ENCODE results near the gene APMAP. TPM values are rescaled to one million over a fixed set of nuclear protein-coding genes. Genes with fewer than 3 reads are reported as not detected.

APMAP gene
- total and polyA plus RNA-seq, 9 of the 15 experiments (the other 6 are each of a cell fraction or from before 2014, with no cell fraction given) = 6.7 to 18.2 (median 14.4) TPM

GRCh38 chr20:24996449-24997377 is 4.2 kb upstream of the APMAP start:
- TF ChIP-seq RBM39 (optimal IDR thresholded peaks at IDR 0.05; ENCODE audit: low read depth, low read length) (no peak), ZNF79 (CRISPR knock-in tag; IDR thresholded peaks at IDR 0.05; ENCODE audit: low read depth) (no peak), RREB1 (CRISPR knock-in tag; IDR thresholded peaks at IDR 0.05) (no peak)

More at GRCh38 chr20:24996449-24997377, 4.2 kb upstream of the APMAP start:
- no peaks in the 10 kb centered on the region; the same call in 1 of the 2 replicates for H4K20me1 ChIP-seq (replicated peaks; ENCODE audit: control insufficient read depth, insufficient read depth, low read length)
- in situ Hi-C loops (cut with MboI) (no loop called here), intact Hi-C loops (cut with micrococcal nuclease) (loop anchor here (2.0 to 10.0 kb wide), 3 partner anchors 74 to 398 kb away; partner anchors contain the start of gene ABHD12)
- H3K9me1 ChIP-seq (ENCODE audit: control insufficient read depth, insufficient read depth, low read length) = no peaks in the 10 kb centered on the region
- no TSS peak for BruUV-seq (replicated peaks)
- ChIA-PET CTCF (ENCODE audit: low intra/inter-chr PET ratio) (no interaction called here), POLR2A (interaction anchor here (0.6 kb wide), 1 partner anchor 251 kb away, joined by 3 read pairs; the partner anchor contains the start of gene PYGB)
- H3K4me2 ChIP-seq (ENCODE audit: insufficient read depth, low read length) = no peak overlapping the region
- 0% methylated on average over 9 of the region's 9 CpGs for WGBS (ENCODE audit: insufficient coverage, low coverage, missing lambda C conversion rate)
- DNase-seq (ENCODE audit: extremely low read depth in 1 of 4, low spot score in 3 of 4) (no peak), ATAC-seq (no peak), FAIRE-seq (no peak)
- H2AFZ ChIP-seq (ENCODE audit: low read depth, low read length) = no peak overlapping the region
- peaks cover 4 to 11% of the 10 kb centered on the region in 2 experiments; a peak in 4 of 5 replicates for H3K4me1 ChIP-seq (replicated peaks in 1 of 2; ENCODE audit: control insufficient read depth in 2 of 2, insufficient read depth in 2 of 2, low read length in 2 of 2)
- H3K9ac ChIP-seq (ENCODE audit: insufficient read depth in 1 of 2, low read depth in 2 of 2, low read length in 2 of 2) = no peak overlapping the region
- peaks cover 7% of the 10 kb centered on the region; the same call in 2 of the 3 replicates for H3K79me2 ChIP-seq (ENCODE audit: control insufficient read depth, insufficient read depth, low read length)
- no peak overlapping the region for H3K27ac ChIP-seq (ENCODE audit: extremely low read depth, low read depth, low read length)
- H3K36me3 ChIP-seq (ENCODE audit: control insufficient read depth, insufficient read depth, low read length) = no peaks in the 10 kb centered on the region
- no peak overlapping the region for H3K4me3 ChIP-seq
- peaks cover 0 to 7% of the 10 kb centered on the region in 2 experiments; a peak in 3 of 5 replicates for H3K27me3 ChIP-seq (ENCODE audit: control insufficient read depth in 2 of 2, insufficient read depth in 2 of 2, low read length in 2 of 2)
- H3K9me3 ChIP-seq (replicated peaks; ENCODE audit: control insufficient read depth, insufficient read depth, low read depth, low read length) = no peaks in the 10 kb centered on the region

All from K562 (cell line).